NCI-H345 treated with DMSO at 0.1 percent for 48 hours (cell line): ENCODE measurements around the gene MOB3B.

Experiments used
- DNase-seq: peaks from one replicate; lab custom pipeline; 2025; ENCODE audit not compliant: unreplicated experiment; lab: John Stamatoyannopoulos, UW

The MOB3B gene

DNA sequence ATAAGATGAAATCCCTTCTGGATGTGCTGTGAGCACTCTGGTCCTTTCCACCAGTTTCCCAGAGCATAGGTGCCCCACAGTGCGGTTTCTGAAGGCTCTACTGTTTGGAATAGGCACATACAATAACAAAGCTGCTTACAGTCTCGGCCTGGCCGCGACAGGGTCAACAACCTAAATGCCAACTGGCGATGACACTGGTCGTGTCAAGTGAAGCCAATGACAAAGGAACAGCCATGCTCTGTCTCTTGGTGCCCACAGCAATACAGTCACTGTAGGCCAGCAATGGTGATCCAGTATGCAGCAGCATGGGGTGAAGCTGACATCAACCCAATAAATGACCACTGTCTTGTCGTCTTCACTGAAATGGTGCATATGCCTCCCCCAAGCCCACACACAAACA, 184.8 kb downstream of the MOB3B start:
- DNase-seq, result no peak

DNA sequence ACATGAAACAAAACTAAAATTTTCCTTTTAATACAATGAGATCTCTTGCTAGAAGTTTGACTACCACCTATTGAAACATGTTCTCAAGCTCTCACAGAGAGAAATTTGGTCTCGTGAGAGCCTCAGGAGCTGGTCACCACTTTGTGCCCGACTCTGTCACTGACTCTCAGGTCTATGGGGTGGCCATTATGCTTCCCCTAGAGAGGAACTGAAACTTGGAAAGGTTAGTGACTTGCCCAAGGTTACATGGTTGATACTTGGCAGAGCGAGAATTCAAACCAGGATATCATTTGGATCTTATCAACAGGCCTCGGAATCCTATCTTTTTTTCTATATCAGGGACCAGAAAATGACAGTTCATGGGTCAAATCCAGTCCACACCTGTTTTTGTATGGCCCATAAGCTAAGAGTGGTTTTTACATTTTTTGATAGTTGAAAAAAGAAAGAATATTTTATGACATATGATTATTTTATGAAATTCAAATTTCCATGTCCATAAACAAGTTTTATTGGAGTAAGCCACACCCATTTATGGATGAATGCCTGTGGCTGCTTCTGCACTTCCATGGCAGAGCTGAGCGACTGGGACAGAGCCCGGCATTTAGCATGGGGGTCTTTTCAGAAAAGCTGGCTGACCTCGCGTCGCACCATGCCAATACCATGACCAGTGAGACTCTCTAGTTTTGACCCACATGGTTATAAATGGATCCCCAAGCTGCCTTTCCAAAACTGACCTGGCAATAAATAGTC, 187.9 kb downstream of the MOB3B start:
- DNase-seq, result no peak

DNA sequence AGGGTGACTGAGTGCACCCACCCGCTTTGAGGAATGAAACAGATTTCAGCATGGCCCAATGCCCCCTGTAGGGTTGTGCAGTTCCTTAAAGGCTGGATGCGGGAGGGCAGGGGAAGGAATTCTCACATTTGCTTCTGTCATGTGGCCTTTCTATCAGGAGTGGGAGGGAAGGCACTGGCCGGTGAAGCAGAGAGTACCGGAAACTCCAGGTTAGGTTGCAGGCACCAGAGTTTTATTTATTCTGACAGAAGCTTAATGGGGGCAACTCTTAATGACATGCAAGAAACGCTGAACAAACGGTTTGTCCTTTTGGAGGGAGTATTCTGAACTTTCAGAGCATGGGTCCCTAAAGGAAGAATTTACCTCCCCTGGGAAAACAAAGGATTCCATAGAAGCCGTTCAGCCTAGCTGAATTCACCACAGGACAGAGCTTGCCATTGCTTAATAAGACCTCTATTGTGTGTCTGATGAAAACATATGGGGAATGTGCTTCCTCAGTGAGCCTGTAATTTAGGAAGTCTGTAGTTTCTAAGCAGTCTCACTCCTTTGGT, 188.6 kb downstream of the MOB3B start:
- no peak for DNase-seq

DNA sequence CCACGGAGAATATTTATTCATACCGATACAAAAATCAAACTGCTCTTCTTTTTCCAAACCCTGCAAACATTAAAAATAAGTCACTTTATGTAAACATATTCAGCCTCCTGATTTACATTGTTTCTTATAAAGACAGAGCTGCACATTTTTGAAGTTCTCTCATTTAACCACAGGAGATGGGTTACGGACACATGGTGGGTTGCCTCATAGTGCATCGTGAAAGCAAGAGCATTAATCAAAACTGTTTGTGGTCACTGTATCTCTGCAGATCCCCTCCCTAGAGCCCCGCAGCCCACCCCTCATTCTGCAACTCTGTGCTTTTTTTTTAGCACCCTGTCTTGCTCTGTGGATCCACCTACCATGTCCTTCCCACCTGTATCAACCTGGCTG, 189.3 kb downstream of the MOB3B start:
- no peak for DNase-seq

DNA sequence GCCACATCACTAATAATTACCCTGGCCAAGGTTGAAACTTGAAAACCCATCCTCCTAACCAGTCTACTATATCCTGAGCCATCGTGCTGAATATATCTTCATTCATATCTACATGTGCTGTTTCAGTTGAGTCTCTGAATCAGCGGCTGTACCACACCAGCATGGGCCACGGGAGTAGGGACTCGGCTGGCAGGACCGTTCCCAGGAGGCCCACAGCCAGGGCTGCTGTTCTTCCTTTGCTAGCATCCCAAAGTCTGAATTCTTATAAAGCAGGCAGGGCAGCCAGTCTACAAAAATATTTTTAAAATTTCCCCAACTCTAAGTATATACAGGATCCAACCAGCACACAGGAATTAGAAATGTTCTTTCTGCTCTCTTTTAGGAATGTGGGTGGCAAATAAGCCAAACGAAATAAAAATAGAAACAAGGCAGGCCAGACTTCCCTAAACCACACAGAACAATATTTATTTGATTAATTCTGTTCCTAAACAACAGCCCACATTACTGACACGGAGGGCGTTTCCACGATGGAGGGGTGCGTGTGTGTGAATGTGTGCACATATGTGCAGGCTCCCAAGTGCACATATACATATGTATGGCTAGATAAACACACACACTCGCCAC, 189.8 kb downstream of the MOB3B start:
- DNase-seq, result no peak

DNA sequence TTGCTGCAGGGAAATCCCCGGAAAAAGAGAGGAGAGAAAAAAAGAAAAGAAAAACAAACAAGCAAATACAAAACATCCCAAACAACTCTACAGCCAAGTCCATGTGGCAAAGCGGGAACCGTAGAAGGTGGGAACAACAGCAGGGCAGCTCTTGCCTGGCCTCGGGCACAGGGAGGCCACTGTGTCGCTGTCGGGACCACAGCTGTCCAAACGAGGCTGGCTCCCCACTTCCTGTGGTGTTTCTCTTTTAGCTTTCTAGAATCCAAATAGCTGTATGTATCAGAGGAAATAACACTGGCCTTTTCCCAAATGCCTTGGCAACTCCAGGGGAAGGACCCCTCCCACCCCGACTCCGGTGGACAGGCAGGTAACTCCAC, 191.1 kb downstream of the MOB3B start:
- DNase-seq, result no peak

DNA sequence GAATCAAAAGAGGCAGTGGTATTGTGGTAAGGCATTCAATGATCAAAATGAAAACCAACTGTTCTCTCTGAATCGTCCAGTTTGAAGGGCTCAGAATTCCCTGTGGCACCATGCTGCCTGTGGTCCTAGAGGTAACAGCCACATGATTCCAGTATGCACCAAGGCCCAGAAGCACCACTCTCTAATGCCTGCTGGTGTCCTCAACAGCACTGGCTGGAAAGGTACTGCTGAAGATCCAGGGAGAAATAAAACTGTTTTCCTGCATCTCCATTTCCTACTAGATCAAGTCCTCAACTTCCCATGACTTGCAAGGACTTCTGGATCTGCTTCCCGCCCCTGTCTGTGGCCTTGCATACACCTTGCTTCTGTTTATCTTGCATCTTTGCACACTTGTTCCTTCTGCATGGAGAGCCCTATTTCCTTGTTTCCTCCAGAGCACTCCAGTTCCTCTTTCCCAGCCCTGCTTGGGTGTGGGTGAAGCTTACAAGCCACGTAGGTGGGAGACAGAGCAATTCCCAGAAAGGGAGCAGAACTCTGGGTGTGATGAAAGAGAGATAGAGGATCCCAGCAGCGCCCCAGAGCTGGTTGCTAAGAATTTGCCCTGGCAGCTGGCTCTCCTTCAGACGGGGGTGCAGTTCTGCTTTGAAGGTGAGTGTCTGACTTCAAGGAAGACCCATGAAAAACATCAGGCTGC, 191.6 kb downstream of the MOB3B start:
- DNase-seq, result no peak

DNA sequence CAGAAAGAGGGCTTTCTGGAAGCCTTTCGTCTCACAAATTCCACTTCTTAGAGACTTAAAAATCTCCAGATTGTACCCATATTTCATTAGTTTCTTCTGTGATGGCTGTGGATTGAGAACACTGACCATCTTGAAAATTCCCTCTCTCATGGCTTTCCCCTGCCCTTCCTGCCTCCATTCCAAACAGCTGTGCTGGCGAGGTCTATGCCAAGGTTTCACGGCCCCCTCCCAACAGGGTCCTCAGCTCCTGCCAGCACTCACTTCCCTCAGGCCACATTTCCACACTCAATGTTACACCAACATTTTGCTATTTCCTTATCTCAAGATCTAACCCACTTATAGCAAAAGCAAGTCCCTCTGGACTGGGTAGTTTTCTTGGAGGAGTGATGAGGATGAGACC, 192.4 kb downstream of the MOB3B start:
- no peak for DNase-seq

DNA sequence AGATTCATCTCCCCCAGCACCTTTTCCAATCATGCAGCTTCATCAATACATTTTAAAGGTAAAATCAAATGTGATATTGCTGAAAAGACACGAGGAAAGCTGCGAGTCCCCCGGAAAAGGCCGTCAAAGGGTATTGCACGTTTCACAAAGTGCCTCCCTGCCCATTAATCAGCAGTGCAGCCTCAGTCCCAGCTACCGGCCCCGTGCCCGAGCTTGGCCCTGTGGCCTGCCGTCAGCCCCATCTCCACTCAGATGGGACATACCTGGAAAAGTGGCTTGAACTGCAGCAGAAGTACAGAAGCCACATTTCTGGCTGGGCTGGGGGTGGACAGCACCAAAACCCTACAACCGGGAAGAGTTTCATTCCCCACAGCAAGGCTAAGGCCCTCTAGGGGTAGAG, 192.8 kb downstream of the MOB3B start:
- no peak for DNase-seq

DNA sequence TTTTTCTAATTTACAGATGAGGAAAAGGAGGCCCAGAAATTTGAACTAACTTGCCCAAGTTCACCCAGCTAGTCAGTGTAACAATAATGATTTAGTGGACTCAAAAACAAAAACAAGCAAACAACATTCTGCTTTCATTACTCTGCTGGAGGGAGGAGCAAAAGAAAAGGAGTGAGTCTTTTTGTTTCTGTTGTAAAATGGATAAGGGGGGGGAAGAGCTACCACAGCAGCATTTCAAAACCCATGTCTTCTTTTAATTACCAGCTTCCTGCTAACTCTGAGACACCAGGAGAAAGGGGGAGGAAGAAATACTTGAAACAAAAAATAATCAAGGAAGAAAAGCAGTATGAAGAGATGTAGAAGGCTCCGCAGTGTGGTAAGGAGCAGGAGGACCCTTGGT, 193.5 kb downstream of the MOB3B start:
- no peak for DNase-seq

DNA sequence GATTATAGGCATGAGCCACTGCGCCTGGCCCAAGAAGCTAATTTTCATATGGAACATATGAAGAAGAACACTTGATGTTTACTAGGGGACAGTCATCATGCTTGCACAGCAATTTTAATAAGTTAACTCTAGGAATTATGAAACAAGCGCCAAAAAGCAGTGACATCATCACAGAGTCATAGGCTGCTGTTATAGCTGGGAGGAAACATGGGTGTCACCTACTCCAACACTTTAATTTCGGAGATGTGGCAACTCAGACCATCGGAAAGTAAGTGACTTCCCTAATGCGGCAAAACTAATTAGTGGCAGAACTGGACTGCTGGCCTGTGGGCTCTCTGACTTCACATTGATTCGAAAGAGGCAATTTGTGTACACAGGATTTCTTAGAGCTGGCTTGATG, 194.5 kb downstream of the MOB3B start:
- DNase-seq, result no peak

DNA sequence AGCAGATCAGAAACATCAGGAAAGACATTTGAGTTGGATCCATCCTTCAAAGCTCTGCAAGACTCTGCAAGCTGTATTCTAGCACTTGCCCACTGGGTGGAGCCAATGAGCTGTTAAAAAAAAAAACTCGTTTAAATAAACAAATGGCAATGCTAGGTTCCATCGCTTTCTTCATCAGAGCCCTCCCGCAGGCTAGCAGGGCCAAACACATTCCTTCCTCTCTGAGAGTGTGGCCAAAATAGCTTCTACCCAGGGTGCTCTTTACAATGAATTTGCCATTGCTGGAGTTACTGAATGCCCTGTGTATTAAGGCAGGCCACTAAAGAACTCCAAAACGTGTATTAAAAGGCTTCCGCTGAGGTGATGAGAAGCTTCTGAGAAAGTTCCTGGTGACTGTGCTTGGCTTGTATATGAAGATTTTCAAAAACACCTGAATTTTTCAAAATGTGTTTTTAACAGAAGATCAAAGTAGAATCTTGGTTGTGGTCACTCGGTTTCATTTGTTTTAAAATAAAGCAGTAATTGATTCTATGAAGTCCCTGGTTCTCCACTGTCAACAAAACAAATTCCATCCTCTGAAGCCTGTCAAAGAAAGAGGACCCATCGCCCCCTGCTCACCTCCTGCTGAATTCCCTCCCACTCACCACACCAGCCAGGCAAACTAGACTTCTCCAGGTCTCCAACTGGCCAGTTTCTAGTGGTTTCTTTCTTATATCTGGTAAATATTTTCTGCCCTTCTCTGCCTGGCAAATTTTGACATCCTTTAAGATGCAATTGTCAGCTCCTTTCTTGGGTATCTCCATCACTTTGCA, 196.2 kb downstream of the MOB3B start:
- peak; percentile 80 for DNase-seq

DNA sequence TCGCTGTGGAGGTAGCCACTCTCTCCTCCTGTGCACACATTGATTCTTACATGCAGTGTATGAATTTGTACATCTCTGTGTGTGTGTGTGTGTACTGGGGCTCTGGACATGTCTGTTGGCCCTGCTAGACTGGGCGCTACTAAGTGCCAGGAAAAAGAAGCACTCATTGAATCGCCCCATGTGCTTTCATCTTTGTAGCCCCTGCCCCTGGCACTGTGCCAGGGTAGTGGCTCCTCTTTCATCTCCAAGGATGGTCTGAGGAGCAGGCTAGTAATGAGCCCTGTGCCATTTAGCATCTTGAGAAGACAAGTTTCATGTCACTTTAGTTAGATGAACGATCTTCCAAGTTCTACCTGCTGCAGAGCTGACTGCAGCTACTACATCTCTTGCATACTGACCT, 198.2 kb downstream of the MOB3B start:
- no peak for DNase-seq

DNA sequence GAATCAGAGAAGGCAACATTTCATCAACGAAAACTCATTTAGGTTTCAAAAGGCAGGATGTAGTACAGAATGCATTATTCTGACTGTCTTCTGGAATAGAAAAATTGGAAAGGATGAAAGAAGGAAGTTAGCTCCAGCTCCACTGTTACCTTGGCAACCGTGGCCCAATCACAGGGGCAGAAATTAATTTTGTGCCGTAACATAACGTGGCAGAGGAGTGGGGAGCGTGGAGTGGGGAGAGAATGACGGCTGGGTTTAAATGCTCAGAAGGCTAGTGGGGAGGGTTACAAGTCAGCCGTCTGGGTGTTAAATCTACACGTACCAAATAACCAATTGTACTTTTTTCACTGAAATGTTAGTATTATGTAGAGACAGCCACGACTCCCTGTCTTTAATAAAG, 200.3 kb downstream of the MOB3B start:
- no peak for DNase-seq

DNA sequence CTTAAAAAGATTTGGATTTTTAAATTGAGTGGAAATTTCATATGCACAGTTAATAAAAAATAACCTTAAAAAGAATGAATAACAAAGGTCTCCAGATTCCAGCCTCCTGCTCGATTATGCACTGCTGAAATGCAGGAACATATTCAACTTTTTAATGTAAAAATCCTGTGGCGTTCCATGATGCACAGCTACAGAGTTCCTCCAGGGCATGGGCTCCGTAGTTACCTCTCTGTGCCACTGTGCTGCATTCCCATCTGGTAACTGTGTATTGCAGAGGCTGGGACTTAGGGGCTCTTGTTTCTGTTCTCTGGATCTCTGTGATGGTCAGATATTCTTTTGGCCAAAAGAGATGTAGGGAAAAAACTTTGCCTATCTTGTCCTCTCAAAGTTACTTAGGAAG, 201.1 kb downstream of the MOB3B start:
- no peak for DNase-seq

DNA sequence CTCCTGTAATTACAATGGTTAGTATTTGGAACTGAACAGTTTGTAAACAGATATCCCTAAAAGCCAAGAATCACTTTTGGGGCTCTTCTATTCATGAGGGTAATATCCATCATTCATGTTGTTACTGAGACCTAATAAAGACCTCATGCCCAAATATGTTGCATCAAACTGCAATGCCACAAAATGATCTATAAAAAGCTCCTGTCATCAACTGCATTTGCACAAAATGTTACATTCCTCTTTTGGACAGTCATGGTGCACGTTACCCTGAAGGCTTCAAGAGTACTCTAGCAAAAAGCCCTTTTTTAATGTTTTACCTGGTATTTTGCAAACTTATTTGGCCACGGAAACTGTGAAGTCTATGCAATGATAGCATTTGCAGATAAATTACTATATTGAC, 218.4 kb downstream of the MOB3B start:
- DNase-seq, result no peak

DNA sequence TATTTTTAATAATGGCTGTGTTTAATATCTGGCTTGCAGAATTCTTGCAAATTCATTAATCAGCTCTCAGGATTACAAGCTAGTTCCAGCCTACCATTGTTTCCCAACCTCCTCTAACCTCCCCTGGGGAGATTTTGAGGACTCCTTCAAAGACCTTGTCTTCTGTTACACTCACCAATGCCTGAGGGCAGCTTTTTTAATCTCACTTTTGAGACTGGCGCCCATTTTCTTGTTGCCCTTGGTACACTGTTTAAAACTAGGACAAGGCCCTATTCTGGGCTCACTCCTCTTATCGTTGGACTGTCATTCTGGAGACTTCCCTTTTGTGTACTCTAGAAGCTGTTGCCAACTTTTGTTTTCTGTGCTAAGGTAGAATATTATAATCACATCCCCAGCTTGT, 219.0 kb downstream of the MOB3B start:
- DNase-seq, result no peak

DNA sequence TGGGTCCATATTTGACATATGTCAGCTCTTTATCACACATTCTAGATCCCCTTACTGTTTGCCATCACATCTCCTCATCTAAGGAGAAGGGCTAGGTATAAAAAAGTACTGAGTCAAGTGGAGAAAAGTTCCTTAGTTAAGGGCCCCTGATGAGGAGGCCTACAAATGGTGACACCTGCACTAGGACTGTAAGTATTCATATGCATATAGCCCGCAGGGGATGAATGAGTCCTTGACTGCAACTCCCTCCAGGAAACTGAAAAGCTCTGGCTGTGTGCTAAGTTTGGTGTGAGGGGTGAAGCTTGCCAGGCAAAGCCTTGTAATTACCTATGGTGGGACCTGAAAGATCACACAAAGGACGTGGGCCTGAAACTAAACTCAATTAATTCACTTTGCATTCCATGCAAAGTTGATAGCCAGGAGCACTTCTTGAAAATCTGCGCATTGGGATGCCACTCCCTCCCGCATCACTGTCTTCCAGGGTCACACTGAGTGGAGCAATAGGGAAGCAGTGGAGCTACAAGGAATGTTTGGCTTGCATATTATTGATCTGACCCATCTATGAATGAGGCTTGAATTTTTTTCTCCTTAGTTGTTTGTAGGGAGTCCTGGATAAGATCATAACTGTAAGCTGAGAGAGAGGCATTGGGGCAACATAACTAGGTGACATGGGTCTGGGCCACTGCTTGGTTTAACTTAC, 220.8 kb downstream of the MOB3B start:
- no peak for DNase-seq

DNA sequence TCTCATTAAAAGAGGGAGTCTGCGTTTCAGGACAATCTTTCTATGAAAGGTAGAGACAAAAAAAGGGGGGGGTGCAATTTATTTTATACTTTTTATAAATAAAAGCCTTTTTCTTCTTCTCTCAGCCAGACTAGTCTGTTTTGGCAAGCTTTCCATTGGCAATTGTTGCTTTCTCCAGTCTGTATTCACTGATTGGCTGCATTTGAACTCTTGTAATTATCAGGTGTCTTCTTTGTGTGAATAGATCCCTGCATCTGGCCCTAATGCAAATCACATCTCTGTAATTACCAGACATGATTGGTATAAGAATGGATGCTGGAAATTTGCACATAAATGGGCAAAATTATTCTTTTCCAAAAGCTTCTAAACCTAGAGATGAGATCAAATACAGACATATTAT, 225.1 kb downstream of the MOB3B start:
- no peak for DNase-seq

DNA sequence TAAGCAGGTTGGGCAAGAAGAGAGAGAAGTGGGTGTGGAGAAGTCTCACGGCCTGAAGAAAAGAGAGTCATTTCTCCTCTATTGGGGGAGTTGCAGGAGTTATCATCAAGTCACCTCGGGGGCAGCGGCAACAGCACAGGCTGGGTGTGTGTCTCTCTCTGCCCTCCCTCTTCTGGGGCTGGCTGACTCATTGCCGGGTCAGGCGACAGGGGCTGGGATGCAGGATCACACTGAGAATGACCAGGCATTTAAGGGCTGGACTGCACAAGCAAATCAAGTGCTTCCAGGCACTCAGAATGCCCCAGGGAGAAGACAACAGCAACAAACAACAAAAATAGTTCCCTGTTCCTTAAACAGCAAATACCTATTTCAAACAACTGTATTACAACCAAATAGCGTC, 226.4 kb downstream of the MOB3B start:
- no peak for DNase-seq

DNA sequence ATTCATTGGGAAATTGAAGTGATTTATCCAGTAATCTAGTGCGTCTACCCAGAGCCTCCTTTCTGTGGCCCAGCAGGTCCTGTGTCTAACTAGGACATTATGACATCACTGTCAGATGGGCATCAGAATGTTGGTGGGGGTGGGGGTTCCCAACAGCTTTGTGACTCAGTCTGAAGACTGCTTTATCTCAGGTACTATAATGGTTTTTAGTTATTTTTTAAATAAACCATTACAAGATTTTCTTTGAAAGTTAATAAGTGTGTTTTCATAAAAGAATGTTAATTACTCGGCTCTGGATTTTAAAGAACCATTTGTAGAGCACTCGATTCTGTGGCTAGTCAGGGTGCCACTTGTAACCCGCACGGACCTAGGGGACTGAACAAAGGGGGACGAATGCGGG, 232.6 kb downstream of the MOB3B start, which contains the start of gene EQTN:
EQTN (minus strand) TSS at position 101 of the 400 bp plus-strand sequence; CDS start at position 6, 95 bp downstream.
- no peak for DNase-seq
